NCI-H460 (cell line): ENCODE measurements around the gene LIPT2. TPM values are rescaled to one million over a fixed set of nuclear protein-coding genes. Genes with fewer than 3 reads are reported as not detected.

Experiments
- small RNA-seq, 2 experiments: library from RNA; depleted of rRNA; stranded (forward); fragments of <200 nt; gene quantifications; one replicate each; pipeline ENCODE3, GENCODE V24; 2014
- total RNA-seq: library from RNA; depleted of rRNA; stranded (reverse); fragments of >200 nt; shearing (Covaris generic); gene quantifications from 2 replicates; pipeline ENCODE4 v1.2.3, GENCODE V29; 2014; rRNA removed

Gene LIPT2
- total RNA-seq, 1 experiment from 2014 or later: 2.1 TPM

Small RNA genes within 50 kb of the gene (small RNA-seq; reads per million reads assigned to genes)
- 0 reads per million in 2 experiments for gene CYCSP27

Other genes with a start within 250 kb of the LIPT2 start
- gene P4HA3, start 182.1 kb downstream of the LIPT2 start, total RNA-seq: 6.7 and 7.4 TPM in 2 replicates
- 2.1 TPM in 2 replicates for gene PGM2L1, start 95.3 kb downstream of the LIPT2 start, total RNA-seq
- not detected in 2 replicates for gene KCNE3, start 26.2 kb downstream of the LIPT2 start, total RNA-seq
- 10.6 and 12.3 TPM in 2 replicates for gene POLD3, start 98.9 kb upstream of the LIPT2 start, total RNA-seq
- not detected in 2 replicates for gene CHRDL2, start 237.7 kb upstream of the LIPT2 start, total RNA-seq